Stomach (tissue), 4 donors: Measurements from ENCODE around the gene HSPB7.

ENCODE experiments used
- EP300 ChIP-seq: sonication (generic); formaldehyde crosslinking; IDR thresholded peaks from one replicate; pipeline ENCODE4 v1.6.1; 2017; ENCODE audit warnings: antibody characterized with exemption
- TF ChIP-seq, protein P1 (sequence below), 7 experiments: fragments of 450-650 bp in 4 of 7; fragments of 200-600 bp in 3 of 7; sonication (generic) in 3 of 7; IDR thresholded peaks; one replicate each; pipeline ENCODE4 v1.5.1; 2016 to 2019; ENCODE audit warnings: antibody characterized with exemption in 7 of 7, control low read depth in 2 of 7, mild to moderate bottlenecking in 1 of 7

DNA sequence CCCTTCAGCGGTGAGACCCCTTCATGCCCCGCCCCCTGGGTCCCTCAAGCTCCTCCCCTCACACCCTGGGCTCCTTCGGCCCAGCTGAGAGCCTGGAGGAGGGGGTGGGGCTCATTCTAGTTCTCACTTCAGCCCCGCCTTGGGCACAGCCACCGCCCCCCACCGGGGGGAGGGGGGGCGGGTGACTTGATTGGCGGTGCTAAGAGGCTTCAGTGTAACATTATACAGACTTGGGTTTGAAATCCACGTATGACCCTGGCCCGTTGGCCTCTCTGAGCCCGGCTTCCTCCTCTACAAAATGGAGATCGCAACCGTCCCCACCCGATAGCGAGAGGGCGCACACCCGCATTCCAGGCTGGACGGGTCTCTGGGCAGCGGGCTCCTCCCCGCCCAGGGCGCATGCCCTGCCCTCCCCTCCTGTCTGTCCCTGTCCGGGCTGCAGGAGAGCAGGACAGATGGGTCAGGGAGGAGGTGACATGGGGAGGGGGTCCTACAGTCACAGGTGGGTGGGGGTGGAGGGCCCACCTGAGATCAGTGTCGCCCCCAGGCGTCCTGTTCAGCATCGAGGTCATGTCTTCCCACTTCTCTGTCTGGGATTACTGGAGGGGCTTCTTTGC, 30.8 kb upstream of the HSPB7 start:
- TF ChIP-seq, protein P1, sequence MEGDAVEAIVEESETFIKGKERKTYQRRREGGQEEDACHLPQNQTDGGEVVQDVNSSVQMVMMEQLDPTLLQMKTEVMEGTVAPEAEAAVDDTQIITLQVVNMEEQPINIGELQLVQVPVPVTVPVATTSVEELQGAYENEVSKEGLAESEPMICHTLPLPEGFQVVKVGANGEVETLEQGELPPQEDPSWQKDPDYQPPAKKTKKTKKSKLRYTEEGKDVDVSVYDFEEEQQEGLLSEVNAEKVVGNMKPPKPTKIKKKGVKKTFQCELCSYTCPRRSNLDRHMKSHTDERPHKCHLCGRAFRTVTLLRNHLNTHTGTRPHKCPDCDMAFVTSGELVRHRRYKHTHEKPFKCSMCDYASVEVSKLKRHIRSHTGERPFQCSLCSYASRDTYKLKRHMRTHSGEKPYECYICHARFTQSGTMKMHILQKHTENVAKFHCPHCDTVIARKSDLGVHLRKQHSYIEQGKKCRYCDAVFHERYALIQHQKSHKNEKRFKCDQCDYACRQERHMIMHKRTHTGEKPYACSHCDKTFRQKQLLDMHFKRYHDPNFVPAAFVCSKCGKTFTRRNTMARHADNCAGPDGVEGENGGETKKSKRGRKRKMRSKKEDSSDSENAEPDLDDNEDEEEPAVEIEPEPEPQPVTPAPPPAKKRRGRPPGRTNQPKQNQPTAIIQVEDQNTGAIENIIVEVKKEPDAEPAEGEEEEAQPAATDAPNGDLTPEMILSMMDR (IDR thresholded peaks at IDR 0.05) = no peak
- no peak for TF ChIP-seq EP300
